HCT116 (cell line): Measurements from ENCODE around the gene BCL7A. TPM values are rescaled to one million over a fixed set of nuclear protein-coding genes. Genes with fewer than 3 reads are reported as not detected.

Experiments used
- ATAC-seq: fragments of 200-7000 bp; cut with Tn5 transposase; 2 replicates; pipeline ENCODE4 v1.9.1; 2020; ENCODE audit warnings: mild to moderate bottlenecking, moderate library complexity
- BruUV-seq: library from RNA; stranded (reverse); fragments of 400-500 nt; replicated peaks from 2 replicates; lab custom pipeline; 2021; lab: Mats Ljungman, UMichigan
- CTCF ChIA-PET: fragments of 300-600 bp; sonication (Branson Sonifier 250); formaldehyde crosslinking; loops from one replicate; lab custom pipeline; 2021; ENCODE audit warnings: antibody characterized with exemption; lab: Charles Lee
- POLR2A ChIA-PET: fragments of 300-600, 350-600 bp; sonication (Branson Sonifier 250); formaldehyde crosslinking; loops from one replicate; lab custom pipeline; 2021; ENCODE audit warnings: antibody characterized with exemption; lab: Charles Lee
- RAD21 ChIA-PET, 2 experiments: fragments of 300-600 bp; sonication (Branson Sonifier 250); formaldehyde crosslinking; loops; one replicate each; lab custom pipeline; 2023; ENCODE audit warnings: low total read pairs in 2 of 2; ENCODE audit not compliant: uncharacterized antibody in 2 of 2, unreplicated experiment in 2 of 2, low non-redundant PET in 1 of 2; lab: Charles Lee
- DNase-seq: peaks from one replicate; pipeline ENCODE4 v3.0.0-alpha.2; 2010; ENCODE audit warnings: low read depth, low spot score
- H2AFZ ChIP-seq: fragments of 200-600 bp; shearing (Covaris generic), sonication (generic); 2 replicates; pipeline ENCODE4 v1.6.1; 2017; ENCODE audit warnings: low read depth, mixed run types, mixed read lengths, antibody characterized with exemption, low read length; ENCODE audit not compliant: poor library complexity, severe bottlenecking
- H3K27ac ChIP-seq: 2 replicates; pipeline ENCODE4 v1.5.1; 2012; ENCODE audit warnings: low read depth, low read length
- H3K27me3 ChIP-seq: fragments of 200-600 bp; sonication (generic); 2 replicates; pipeline ENCODE4 v1.6.1; 2016; ENCODE audit warnings: mixed run types, low read length, mixed read lengths; ENCODE audit not compliant: insufficient read depth
- H3K36me3 ChIP-seq, 2 experiments: fragments of 200-500 bp in 1 of 2; fragments of 200-600 bp in 1 of 2; sonication (Bioruptor generic) in 1 of 2; sonication (generic) in 1 of 2; 2 replicates each; pipeline versions ENCODE4 v1.5.1 to v1.6.1; 2014 to 2016; ENCODE audit warnings: low read length in 2 of 2, inconsistent platforms in 1 of 2, mixed read lengths in 1 of 2, mixed run types in 1 of 2; ENCODE audit not compliant: insufficient read depth in 2 of 2, control insufficient read depth in 1 of 2
- H3K4me1 ChIP-seq, 2 experiments: fragments of 200-600 bp in 1 of 2; sonication (generic) in 1 of 2; 2 replicates each; pipeline versions ENCODE4 v1.5.1 to v1.6.1; 2012 to 2017; ENCODE audit warnings: low read length in 2 of 2, inconsistent platforms in 1 of 2, mild to moderate bottlenecking in 1 of 2, mixed read lengths in 1 of 2, mixed run types in 1 of 2, moderate library complexity in 1 of 2; ENCODE audit not compliant: insufficient read depth in 2 of 2, control insufficient read depth in 1 of 2
- H3K4me2 ChIP-seq: fragments of 200-600 bp; sonication (generic); 2 replicates; pipeline ENCODE4 v1.6.1; 2017; ENCODE audit warnings: mixed run types, low read length, mixed read lengths
- H3K4me3 ChIP-seq, 2 experiments: fragments of 200-600 bp in 1 of 2; sonication (generic) in 1 of 2; replicated peaks in 1 of 2; 2 replicates each; pipeline ENCODE4 v1.5.1; 2011 to 2016; ENCODE audit warnings: low read length in 2 of 2, control low read depth in 1 of 2, low read depth in 1 of 2, mild to moderate bottlenecking in 1 of 2, mixed read lengths in 1 of 2, mixed run types in 1 of 2
- H3K79me2 ChIP-seq: fragments of 200-600 bp; sonication (generic); 2 replicates; pipeline ENCODE4 v1.6.1; 2017; ENCODE audit warnings: mild to moderate bottlenecking, mixed run types, low read length, moderate library complexity, mixed read lengths; ENCODE audit not compliant: insufficient read depth
- H3K9ac ChIP-seq: fragments of 200-600 bp; sonication (generic); 2 replicates; pipeline ENCODE4 v1.6.1; 2016; ENCODE audit warnings: low read length, mixed read lengths
- H3K9me2 ChIP-seq: fragments of 200-600 bp; sonication (generic), shearing (Covaris generic); 2 replicates; pipeline ENCODE4 v1.6.1; 2017; ENCODE audit warnings: mixed run types, mild to moderate bottlenecking, moderate library complexity; ENCODE audit not compliant: insufficient read depth
- H3K9me3 ChIP-seq, 2 experiments: fragments of 200-500 bp in 1 of 2; fragments of 200-600 bp in 1 of 2; sonication (Bioruptor generic) in 1 of 2; sonication (generic) in 1 of 2; 2 replicates each; pipeline ENCODE4 v1.6.1; 2014 to 2017; ENCODE audit warnings: low read length in 2 of 2, mixed read lengths in 2 of 2, inconsistent platforms in 1 of 2, low read depth in 1 of 2, mild to moderate bottlenecking in 1 of 2, mixed run types in 1 of 2, moderate library complexity in 1 of 2; ENCODE audit not compliant: control insufficient read depth in 1 of 2, insufficient read depth in 1 of 2
- H4K20me1 ChIP-seq: fragments of 200-600 bp; sonication (generic), shearing (Covaris generic); 2 replicates; pipeline ENCODE4 v1.6.1; 2017; ENCODE audit warnings: mixed run types, mild to moderate bottlenecking, moderate library complexity; ENCODE audit not compliant: insufficient read depth
- CEBPB ChIP-seq: IDR thresholded peaks from 2 replicates; pipeline ENCODE4 v1.6.1; 2012; ENCODE audit warnings: low read depth
- CTCF ChIP-seq, 3 experiments: fragments of 200-600 bp in 1 of 3; sonication (generic) in 1 of 3; IDR thresholded peaks in 2 of 3; conservative IDR thresholded peaks in 1 of 3; 2 replicates each; pipeline ENCODE4 v1.5.1; 2012 to 2017; ENCODE audit warnings: low read depth in 2 of 3, low read length in 2 of 3, antibody characterized with exemption in 1 of 3, borderline replicate concordance in 1 of 3, control low read depth in 1 of 3, mild to moderate bottlenecking in 1 of 3, mixed read lengths in 1 of 3, mixed run types in 1 of 3, moderate library complexity in 1 of 3; ENCODE audit not compliant: insufficient read depth in 1 of 3
- EGR1 ChIP-seq: IDR thresholded peaks from 2 replicates; pipeline ENCODE4 v1.6.1; 2012; ENCODE audit warnings: low read depth
- ELF1 ChIP-seq: IDR thresholded peaks from 2 replicates; pipeline ENCODE4 v1.6.1; 2012; ENCODE audit warnings: low read depth, borderline replicate concordance
- EZH2 ChIP-seq: fragments of 200-600 bp; sonication (generic); IDR thresholded peaks from 2 replicates; pipeline ENCODE4 v1.6.1; 2017; ENCODE audit warnings: antibody characterized with exemption, mixed run types
- RAD21 ChIP-seq: IDR thresholded peaks from 2 replicates; pipeline ENCODE4 v1.6.1; 2012; ENCODE audit warnings: low read depth, mild to moderate bottlenecking
- SIN3A ChIP-seq: IDR thresholded peaks from 2 replicates; pipeline ENCODE4 v1.6.1; 2012; ENCODE audit warnings: low read depth
- SP1 ChIP-seq: IDR thresholded peaks from 2 replicates; pipeline ENCODE4 v1.6.1; 2012; ENCODE audit warnings: low read depth
- ZNF274 ChIP-seq: fragments of 200-500 bp; sonication (Bioruptor generic); IDR thresholded peaks from 2 replicates; pipeline ENCODE4 v1.6.1; 2014; ENCODE audit warnings: mild to moderate bottlenecking, low read depth, low read length, inconsistent platforms
- intact Hi-C: fragments of 100-400 bp; cut with micrococcal nuclease; formaldehyde crosslinking; loops from 2 replicates; pipeline ENCODE4 v1.10.0; 2022
- total RNA-seq: library from RNA; stranded (reverse); gene quantifications from one replicate; pipeline ENCODE4 v1.2.1, GENCODE V29; 2021; ENCODE audit not compliant: unreplicated experiment

The BCL7A gene
- total RNA-seq, 1 experiment from 2014 or later, result 14.2 TPM

GRCh38 chr12:122084857-122085405 is 63.2 kb downstream of the BCL7A start:
- DNase-seq (no peak), ATAC-seq (no peak)
- peaks cover 14 to 23% of the 10 kb centered on the region in 2 experiments for H3K36me3 ChIP-seq
- CTCF ChIA-PET, result no interaction called here
- RAD21 ChIA-PET, result no interaction called here
- H3K4me1 ChIP-seq, result peaks cover 12 to 15% of the 10 kb centered on the region in 2 experiments
- no peaks in the 10 kb centered on the region for H3K9me2 ChIP-seq
- H3K4me2 ChIP-seq, result no peak overlapping the region
- TF ChIP-seq EGR1 (no peak), EZH2 (no peak), SP1 (no peak), ELF1 (no peak), CEBPB (no peak), RAD21 (no peak), SIN3A (no peak), ZNF274 (no peak), CTCF (IDR thresholded peaks at IDR 0.05 in 2 of 3, conservative IDR thresholded peaks at IDR 0.05 in 1 of 3; ENCODE audit: borderline replicate concordance in 1 of 3, insufficient read depth in 1 of 3, low read depth in 2 of 3, low read length in 2 of 3) (no peak)
- H3K27ac ChIP-seq, result no peak overlapping the region
- H3K79me2 ChIP-seq, result peaks cover 99% of the 10 kb centered on the region
- POLR2A ChIA-PET, result no interaction called here
- H3K27me3 ChIP-seq, result no peaks in the 10 kb centered on the region
- H3K9me3 ChIP-seq, result no peaks in the 10 kb centered on the region
- H2AFZ ChIP-seq, result no peak overlapping the region
- H3K9ac ChIP-seq, result no peak overlapping the region
- peaks cover 8% of the 10 kb centered on the region; the same call in 1 of the 2 replicates for H4K20me1 ChIP-seq
- H3K4me3 ChIP-seq, result no peak overlapping the region
- BruUV-seq, result no TSS peak
- intact Hi-C loops, result no loop called here
